ENCODE data around the gene SULT6B1.
"Not testable (repeated sequence)": the region's sequence is repeated elsewhere in the genome, so short reads cannot be mapped to it uniquely, and the experiment has no call there.

GRCh38 chr2:37205071-37205661, 16.7 kb upstream of the SULT6B1 start:
- not testable (repeated sequence) for TF ChIP-seq POLR2A, POLR2AphosphoS5 (IDR thresholded peaks at IDR 0.05)
- TF ChIP-seq, protein P1, sequence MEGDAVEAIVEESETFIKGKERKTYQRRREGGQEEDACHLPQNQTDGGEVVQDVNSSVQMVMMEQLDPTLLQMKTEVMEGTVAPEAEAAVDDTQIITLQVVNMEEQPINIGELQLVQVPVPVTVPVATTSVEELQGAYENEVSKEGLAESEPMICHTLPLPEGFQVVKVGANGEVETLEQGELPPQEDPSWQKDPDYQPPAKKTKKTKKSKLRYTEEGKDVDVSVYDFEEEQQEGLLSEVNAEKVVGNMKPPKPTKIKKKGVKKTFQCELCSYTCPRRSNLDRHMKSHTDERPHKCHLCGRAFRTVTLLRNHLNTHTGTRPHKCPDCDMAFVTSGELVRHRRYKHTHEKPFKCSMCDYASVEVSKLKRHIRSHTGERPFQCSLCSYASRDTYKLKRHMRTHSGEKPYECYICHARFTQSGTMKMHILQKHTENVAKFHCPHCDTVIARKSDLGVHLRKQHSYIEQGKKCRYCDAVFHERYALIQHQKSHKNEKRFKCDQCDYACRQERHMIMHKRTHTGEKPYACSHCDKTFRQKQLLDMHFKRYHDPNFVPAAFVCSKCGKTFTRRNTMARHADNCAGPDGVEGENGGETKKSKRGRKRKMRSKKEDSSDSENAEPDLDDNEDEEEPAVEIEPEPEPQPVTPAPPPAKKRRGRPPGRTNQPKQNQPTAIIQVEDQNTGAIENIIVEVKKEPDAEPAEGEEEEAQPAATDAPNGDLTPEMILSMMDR (IDR thresholded peaks at IDR 0.05) = not testable (repeated sequence)
